Medulla oblongata (tissue), 1 donor: ENCODE data around the gene APLP2.

Experiments used
- DNase-seq: peaks from one replicate; pipeline ENCODE4 v3.0.0-alpha.2; 2015; ENCODE audit errors: extremely low spot score

Gene APLP2

DNA sequence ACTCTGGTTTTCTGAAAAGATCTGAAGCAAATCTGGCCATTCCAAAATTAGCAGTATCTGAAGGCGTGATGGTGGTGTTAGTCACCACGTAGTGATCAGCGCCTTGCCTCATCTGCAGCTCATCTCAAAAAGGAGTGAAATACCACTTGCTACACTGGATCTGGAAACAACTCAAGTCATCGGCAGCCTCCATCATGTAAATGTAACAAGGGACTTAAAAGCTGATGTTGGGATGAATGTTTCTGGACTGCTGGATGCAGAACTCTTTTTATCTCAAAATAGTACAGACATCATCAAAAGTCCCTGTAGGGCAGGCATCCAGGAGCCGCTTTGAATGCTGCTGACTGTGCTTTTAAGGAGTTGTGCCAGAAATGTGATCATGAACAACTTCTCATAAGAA lies 14.1 kb upstream of the APLP2 start:
- DNase-seq: no peak

DNA sequence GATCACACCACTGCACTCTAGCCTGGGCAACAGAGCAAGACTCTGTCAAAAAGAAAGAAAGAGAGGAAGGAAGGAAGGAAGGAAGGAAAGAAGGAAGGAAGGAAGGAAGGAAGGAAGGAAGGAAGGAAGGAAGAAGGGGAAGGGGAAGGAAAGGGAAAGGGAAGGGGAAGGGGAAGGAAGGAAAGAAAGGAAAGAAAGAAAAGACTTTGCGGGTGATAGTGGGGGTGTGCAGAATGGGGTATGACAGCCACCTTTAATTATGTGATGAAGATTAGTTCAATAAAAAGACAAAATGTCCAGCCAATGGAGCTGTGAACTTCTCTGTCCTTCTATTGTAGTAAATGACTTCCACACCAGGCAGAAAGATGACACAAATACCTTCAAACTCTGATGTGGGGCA lies 8.7 kb upstream of the APLP2 start:
- no peak for DNase-seq

DNA sequence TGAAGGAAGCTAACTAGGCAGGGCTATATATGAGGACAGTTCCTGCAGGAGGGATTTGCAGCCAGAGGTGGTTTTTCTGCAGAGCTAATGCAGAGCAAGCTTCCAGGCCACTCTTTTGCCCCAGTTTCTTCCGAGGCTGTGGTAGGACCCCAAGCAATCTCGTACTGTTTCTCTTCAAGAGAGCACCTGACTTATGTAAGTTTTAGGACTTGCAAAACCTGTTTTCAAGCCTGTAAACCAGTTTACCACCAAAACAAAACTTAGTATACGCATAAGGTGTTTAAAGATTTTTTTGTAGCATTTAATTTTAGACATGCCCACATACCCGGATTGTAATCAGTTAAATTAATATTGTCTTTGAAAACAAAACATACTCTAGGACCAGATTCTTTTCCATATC lies 7.7 kb upstream of the APLP2 start:
- DNase-seq: no peak

DNA sequence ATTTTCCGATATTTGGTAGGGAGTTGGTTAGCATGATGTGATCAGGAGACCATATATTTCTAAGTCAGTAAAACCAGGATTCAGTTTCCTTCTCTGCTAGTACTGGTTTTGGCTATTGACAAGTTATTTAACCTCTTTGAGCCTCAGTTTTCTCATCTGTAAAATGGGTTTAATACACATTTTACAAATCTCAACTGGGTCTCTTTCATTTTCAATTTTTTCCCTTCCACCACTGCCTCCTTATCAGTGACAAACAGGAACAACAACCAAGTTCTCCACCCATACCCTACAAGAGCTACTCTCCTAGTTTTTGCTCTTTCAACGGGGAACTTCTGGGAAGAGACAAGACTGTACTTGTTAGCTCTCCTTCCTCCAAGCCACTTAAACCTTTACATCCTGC lies 6.2 kb upstream of the APLP2 start:
- DNase-seq: no peak

DNA sequence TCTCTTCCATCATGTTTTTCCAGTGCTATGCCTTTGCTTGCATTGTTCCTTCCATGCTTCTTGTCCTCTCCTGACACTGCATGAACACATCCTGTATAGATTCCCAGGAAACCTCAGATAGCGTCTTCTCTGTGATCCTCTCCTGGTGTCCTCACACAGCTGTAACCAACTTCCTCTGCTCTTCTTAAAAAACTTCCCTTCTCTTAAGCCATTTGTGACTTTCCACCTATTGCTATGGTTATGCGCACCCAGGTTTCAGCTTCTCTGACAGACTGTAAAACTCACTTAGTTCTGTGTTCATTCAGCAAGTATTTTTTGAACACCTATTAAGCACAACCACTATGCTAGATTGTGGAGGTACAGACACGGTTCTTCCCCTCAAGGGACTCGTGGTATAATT lies 5.1 kb upstream of the APLP2 start:
- no peak for DNase-seq

DNA sequence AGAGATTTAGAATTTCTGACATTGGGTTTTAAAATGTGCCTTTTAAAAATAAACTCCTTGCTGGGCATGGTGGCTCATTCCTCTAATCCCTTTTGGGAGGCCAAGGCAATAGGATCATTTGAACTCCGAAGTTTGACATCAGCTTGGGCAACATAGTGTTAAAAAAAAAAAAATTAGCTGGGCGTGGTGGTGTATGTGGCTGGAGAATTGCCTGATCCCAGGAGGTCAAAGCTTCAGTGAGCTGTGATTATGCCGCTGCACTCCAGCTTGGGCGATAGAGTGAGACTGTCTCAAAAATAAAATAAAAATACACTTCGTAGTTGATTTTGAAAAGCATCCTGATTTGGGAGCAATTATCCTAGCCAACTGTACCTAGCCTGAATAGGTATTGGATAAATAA lies 3.4 kb upstream of the APLP2 start:
- DNase-seq: no peak

DNA sequence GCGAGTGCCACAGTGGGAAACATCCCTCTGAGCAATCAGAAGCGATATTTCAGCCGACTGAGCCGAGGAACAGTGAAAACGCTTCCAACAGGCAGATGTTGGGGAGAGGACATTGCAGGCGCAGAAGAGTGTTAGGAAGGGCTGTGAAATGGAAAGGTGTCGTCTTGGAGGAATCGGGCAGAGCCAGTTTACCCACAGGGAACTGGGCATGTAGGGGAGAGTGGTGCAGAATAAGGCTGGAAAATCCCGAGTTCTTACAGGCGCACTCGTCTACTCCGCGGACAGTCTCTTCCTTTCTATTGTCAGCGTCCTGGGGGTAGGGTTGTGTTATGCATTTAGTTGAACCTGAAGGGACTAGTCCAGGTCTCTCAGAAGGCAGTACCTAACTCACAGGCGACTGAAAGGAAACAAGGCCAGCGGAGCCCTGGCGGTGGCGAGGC lies 1.1 kb upstream of the APLP2 start:
- peak; percentile 62 for DNase-seq

DNA sequence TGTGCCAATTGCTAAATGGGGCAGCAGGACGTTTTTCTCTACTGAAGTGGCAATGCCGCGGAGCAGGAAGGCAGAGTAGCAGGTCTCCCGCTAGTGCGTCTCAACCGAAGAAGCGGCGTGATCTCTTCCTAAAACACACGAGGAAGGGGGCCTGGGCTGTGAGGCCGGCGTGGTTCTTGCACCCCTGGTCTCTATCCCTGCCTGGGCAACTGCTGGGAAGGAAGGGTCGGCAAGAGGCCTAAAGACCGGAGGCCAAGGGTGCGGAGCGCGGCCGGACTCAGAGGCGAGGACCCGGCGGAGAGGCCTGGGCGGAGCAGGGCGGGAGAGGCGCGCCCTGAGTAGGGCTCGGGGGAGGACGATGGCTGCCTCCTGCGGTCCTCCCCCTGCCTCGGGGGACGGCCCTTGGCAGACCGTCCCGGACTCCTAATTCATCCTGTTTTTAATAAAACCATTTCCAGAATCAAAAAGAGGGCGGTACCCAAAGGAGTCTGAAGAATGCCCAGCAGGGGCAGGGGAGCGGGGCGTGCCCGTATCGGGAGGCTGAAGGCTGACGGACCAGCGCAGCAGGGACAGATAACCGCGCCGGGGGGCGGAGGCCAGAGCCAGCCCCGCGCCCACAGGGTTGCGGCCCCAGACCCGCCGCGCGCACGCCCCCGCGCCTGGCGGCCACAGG lies 572 bp upstream of the APLP2 start:
- no peak for DNase-seq

DNA sequence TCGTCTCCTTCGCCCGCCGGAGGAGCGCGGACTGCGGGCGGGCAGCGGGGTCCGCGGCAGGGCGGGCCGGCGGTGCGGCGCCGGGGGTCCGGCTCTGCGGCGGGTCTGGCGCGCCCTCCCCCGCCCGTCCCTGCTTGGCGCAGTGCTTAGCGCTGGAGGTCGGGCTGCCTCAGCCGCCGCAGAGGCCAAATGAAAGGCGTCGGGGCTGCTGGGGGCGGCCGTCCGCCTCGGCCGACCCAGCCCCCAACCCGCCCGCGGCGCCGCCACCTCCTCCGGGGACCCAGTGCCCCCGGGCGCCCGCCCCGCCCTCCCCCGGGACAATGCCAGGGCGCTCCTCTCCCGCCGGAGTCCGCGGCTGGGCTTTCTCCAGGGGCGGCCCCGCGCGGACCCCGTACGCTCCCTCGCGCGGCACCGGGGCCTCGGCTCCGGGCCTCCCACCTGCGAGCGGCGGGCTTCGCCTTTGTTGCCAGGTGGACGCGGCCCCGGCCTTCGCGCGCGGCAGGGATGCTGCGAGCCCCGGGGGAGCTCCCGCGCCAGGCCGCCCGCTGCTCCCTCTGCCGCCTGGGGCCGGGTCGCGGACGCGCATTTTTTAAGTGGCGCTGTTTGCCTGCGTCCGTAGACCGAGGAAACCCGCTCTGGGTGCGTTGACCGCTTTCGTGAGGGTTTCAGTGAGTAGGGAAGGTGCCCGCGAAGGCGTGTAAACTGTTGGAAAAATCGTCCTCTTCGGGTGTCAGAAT lies 583 bp downstream of the APLP2 start:
- DNase-seq: peak; percentile 42

DNA sequence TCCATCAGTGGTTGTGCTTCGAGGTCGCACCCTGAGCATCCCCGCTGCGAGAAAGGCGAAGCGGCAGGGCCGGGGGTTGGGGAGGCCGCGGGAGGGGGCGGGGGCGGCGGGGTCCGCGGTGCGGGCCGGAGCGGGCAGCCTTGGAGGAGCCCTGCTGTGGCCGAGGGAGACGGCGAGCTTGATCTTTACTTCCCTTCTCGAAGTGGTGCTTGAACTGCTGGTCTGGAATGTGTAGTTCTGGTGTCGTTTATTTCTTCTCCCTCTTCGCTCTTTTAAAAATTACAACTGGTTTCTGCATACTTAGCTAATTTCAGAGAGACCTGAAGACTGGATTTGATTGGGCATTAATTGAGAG lies 1.1 kb downstream of the APLP2 start:
- peak; percentile 46 for DNase-seq

DNA sequence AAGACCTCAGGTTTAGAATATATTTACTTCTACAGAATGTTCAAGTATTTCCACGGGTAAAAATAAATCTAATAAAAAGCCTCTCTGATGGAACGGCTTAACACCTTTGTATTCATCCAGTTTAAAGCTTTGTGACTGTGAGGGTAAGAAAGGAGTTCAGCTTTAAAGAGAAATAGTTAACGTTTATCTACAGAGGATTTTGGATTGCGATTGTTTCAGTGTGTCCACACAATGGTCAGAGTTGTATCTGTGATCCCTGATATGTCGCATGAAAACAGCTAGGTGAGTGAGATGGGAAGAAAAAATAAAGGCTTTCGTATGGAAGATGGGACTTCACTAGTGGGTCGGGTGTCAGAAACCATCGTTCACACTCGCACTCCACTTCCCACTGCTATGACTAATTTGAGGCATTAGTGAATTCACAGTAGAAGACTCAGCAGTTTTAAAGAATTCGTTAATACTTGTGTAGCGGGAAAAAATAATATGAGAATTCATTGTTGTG lies 1.6 kb downstream of the APLP2 start:
- peak; percentile 51 for DNase-seq

DNA sequence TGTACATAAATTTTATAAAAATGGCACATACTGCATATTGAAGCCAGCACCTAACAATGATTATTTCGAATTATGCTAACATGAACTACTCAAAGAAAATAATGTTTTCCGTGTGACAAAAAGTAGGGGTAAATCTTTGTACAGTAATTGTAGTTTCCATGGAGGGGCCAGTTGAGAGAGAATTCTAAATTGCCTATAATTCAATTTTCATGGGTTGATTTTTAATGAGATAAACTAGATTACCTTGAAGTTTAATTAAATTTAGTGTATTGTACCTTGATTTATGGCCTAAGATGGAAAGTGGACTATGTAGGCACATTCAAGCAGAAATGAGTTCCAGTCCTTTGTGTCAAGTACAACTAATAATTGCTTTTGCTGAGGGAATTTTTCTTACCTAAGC lies 5.0 kb downstream of the APLP2 start:
- no peak for DNase-seq

DNA sequence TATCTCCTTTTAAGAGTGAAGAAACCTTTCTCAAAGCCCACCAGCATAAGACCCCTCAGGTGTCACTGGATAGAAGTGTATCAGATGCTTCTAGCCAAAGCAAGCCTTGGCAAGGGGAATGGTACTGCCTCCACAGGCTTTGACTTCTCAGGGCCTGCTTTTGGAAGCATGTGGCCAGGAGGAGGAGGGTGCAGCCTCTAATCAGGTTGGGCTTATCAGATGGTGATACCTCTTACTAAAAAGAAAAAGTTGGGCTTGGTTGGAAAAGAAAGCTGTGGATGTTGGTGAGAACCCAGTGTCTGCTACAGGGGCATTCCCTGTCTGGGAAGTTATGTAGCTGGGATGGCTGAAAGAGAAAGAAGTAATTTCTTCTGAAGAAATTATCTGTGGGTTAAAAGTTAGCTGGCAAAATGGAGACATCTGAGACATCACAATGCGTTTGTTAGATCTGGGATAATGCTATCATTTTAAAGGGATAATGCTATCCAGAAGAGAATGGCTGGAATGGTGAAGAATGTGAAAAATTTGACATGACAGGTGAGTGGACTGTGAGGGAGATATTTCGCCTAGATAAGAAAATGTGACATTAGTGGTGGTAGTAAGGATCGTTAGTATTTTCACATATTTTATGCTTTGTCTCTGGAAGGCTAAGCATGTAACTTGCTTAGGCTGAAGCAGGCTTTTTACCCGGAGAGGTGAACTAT lies 7.2 kb downstream of the APLP2 start:
- no peak for DNase-seq

DNA sequence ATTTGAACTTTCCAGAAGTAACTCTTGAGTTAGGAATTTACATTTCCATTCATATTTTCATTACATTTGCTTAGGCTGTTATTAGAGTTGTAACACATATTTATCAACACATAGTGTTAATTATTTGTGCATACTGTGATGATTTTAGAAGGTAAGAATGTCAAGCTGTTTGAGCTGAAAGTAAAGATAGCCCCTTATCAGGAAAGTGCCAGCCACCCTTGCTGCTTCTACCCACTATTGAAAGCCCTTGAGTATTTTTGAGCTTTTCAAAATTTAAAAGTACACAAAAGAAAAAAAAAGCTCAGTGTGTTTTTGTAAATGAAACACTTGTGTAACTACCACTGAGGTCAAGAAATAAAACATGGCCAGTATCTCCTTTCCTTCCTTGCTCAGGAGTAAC lies 8.0 kb downstream of the APLP2 start:
- DNase-seq: no peak

DNA sequence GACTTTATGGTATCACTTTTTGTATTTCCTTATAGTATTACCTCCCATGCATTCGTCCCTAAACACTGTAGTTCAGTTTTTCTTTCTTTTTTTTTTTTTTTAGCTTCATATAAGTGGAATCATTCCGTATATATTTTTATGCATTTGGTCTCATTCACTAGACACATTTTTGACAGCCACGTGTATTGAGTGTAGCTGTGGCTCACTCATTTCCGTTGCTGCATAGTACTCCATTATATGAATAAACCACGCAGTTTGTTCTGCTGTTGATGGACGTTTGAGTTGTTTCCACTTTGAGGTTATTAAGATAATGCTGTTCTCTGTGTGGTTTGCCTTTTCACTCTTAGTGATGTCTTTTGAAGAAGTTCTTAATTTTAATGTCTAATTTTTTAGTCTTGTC lies 8.4 kb downstream of the APLP2 start:
- DNase-seq: no peak

DNA sequence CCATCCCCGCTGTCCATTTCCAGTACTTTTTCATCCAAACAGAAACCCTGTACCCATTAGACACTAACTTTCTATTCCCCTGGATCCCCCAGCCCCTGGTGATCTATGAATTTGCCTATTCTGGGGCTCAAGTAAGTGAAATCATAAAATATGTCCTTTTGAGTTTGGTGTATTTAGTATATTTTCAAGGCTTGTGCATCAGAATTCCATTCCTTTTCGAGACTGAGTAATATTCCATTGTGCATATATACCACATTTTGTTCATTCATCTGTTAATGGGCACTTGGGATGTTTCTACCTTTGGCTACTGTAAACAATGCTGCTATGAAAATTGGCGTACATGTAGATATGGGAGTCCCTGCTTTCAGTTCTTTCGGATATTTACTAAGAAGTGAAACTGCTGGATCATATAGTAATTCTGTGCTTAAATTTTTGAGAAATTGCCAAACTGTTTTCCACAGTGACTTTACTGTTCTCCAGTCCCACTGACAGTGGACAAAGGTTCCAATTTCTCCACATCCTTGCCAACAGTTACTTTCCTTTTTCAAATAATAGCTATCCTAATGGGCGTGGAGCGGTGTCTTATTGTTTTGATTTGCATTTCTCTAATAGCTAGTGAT lies 16.1 kb downstream of the APLP2 start:
- DNase-seq: no peak

DNA sequence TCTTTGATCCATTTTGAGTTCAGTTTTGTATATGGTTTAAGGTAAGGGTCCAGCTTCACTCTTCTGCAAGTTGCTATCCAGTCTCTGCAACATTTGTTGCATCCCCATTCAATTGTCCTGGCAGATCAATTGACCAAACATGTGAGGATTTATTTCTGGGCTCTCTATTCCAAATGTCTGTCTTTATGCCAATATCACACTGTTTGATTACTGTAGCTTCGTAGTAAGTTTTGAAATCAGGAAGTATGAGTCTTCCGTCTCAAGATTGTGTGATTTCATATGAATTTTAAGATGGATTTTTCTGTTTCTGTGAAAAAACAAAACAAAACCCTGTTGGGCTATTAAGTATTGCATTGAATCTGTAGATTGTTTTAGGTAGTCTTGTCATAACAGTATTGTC lies 17.0 kb downstream of the APLP2 start:
- DNase-seq: no peak

DNA sequence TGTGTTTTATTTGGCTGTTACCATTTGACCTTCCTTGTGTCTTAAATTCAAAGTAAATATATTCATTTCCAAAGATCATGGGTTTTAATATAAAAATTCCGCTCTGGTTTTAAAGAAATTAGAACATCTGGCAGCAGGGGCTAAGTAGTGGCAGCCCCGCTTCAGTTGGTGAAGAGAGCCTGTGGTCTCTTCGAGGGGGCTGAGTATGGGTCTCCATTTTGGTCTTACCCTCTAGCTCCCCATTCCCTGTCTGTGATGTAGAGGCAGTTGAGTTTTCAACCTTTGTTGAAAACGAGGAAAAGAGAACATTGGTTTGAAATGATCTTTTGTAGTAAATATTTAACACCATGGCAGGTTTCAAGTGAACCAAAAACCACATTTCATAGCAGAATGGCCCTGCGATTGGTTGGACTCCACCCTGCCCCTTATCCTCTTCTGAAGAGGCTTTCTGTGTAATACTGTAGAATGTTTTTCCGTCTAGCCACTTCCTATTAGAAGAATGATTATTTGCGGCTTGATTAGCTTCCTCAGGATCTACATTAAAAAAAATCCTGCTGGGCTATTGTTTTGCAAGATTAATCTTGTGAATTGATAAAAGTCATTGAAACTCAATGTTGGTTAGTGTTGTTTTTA lies 17.7 kb downstream of the APLP2 start:
- DNase-seq: no peak

DNA sequence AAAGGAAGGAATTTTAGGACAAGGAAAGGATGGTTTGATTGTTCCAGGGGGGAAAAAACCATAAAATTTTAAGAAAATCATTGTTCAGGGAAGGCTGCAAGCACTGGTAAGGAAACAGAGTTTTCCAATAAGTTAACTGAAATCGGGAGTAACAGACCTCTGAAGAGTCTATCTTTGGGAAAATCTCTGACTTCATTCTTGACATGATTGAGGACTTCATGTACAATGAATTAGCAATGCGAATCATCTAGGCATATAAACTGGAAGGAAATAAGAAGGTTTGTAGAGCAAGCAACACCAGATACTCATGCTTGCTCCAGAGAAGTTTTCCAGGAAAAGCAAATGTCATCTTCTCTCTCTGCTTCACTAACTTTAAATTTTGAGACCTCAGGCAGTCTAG lies 18.5 kb downstream of the APLP2 start:
- DNase-seq: no peak

DNA sequence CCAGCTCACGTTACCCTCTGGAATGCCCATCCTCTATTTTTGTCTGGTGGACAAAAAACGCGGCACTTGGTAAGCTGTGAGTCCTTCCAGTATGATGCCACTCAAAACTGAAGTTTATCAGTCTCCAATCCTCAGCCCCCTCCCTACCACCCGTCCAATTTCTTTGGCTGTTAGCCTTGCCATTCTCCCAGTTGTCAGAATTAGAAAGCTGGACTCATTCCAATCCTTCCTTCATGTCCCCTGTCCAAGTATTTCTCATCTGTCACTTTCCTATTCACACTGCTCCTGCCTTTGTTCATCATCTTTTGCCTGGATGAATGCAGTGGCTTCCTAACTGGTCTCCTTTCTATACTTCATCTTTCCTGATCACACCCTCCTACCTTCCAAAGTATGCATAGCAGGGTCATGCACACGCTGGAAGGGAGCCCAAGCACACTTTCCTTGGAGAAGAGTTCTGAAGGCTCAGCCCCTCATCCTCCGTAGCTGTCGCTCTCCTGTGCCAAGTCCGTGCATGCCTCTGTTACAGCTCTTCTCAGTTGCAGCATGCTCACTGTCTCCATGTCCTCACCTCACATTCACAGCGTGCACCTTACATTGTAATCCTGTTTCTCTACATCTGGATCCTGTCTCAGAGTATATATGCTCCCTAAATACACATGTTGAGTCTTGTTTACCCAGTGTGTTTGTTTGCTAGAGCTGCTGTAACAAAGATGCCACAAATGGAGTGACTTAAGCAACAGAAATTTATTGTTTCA lies 19.4 kb downstream of the APLP2 start:
- no peak for DNase-seq

DNA sequence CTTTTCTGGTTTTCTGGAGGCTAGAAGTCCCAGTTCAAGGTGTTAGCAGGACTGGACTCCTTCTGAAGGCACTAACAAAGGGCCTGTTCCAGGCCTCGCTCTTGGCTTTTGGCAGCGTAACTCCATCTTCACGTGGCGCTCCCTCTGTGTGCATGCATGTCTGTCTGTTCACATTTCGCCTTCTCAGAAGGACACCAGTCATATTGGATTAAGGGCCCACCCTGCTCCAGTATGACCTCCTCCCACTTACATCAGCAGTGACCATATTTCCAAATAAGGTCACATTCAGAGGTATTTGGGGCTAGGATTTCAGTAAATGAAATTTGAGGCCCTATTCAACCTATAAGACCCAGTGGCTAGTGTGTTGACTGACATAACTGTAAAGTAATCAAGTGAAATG lies 20.0 kb downstream of the APLP2 start:
- no peak for DNase-seq
